K562 (cell line): ENCODE data around the gene ERC2. TPM values are rescaled to one million over a fixed set of nuclear protein-coding genes. Genes with fewer than 3 reads are reported as not detected.

Experiments used
- KLF16 ChIP-seq: IDR thresholded peaks from 2 replicates; pipeline ENCODE4 v1.6.1; 2016; ENCODE audit warnings: antibody characterized with exemption
- NCOA4 ChIP-seq: fragments of 450-650 bp; IDR thresholded peaks from 2 replicates; pipeline ENCODE4 v1.6.1; 2018; ENCODE audit warnings: mild to moderate bottlenecking; ENCODE audit not compliant: partially characterized antibody
- POLR2AphosphoS5 ChIP-seq: IDR thresholded peaks from 2 replicates; pipeline ENCODE4 v1.6.1; 2011; ENCODE audit warnings: mild to moderate bottlenecking, low read depth, low read length, moderate library complexity; ENCODE audit not compliant: control insufficient read depth, insufficient read depth
- polyA plus RNA-seq, 8 experiments: library from polyadenylated mRNA; depleted of rRNA in 4 of 8; stranded (reverse) in 5 of 8; unstranded in 3 of 8; fragments of >200 nt; fragmentation: Nextera tagmentation in 2 of 8; fragmentation: Illumina TruSeq in 1 of 8; extraction: Ambion mirVana in 2 of 8; extraction: Trizol in 1 of 8; gene quantifications; 2 replicates each; pipeline versions ENCODE4 v1.2.1 to v1.2.3, GENCODE V29; 2011 to 2014; ENCODE audit warnings: inconsistent platforms in 1 of 8, missing spikeins in 1 of 8
- total RNA-seq, 7 experiments: library from RNA; depleted of rRNA in 6 of 7; stranded (reverse); fragments of >200 nt in 6 of 7; fragmentation: Illumina TruSeq in 2 of 7; extraction: Trizol in 2 of 7; gene quantifications; 2 replicates each; pipeline versions ENCODE4 v1.2.1 to v1.2.3, GENCODE V29; 2011 to 2021; ENCODE audit warnings: low replicate concordance in 1 of 7
- TF ChIP-seq, protein P1 (sequence below): sonication (generic); formaldehyde crosslinking; IDR thresholded peaks from 2 replicates; pipeline ENCODE4 v1.8.1; 2023; ENCODE audit warnings: mild to moderate bottlenecking, missing genetic modification reagents
- TF ChIP-seq, protein P2 (sequence below): sonication (generic); formaldehyde crosslinking; IDR thresholded peaks from 2 replicates; pipeline ENCODE4 v1.4.0; 2020; ENCODE audit warnings: mild to moderate bottlenecking, missing genetic modification reagents
- TF ChIP-seq, protein P3 (sequence below): fragments of 250-450 bp; sonication (Bioruptor Pico); IDR thresholded peaks from 2 replicates; pipeline ENCODE4 v1.8.0; 2022; ENCODE audit warnings: inconsistent platforms, mild to moderate bottlenecking, moderate library complexity, borderline replicate concordance
- TF ChIP-seq, protein P4 (sequence below), 2 experiments: fragments of 450-650 bp; IDR thresholded peaks; 2 replicates each; pipeline ENCODE4 v1.6.1; 2018; ENCODE audit warnings: mild to moderate bottlenecking in 2 of 2, low read depth in 1 of 2; ENCODE audit not compliant: partially characterized antibody in 2 of 2
- TF ChIP-seq, protein P5 (sequence below): fragments of 250-450 bp; sonication (Bioruptor Pico); IDR thresholded peaks from 2 replicates; pipeline ENCODE4 v1.4.0; 2020

Gene ERC2
- total and polyA plus RNA-seq, 9 of the 15 experiments (the other 6 are each of a cell fraction or from before 2014, with no cell fraction given): 0.04 to 0.18 (median 0.07) TPM; not detected in 2

DNA sequence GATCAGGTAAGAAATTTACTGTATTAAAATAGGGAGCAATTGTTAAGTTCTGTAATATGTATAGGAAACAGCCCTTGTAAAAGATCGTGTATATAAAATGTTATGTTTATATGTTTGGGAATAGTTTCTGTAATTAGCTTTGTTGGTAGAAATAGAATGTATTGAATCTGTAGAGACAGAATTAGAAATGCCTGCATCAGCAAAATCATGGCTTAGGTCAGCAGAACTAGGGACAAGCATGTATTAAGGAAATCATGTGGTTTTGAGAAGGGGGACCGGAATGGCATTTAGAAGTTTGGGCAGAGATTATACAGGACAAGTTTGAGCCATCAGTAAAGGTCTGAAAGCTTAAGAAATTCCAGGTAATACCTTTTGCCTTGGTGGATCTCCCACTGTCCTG, 177.9 kb downstream of the ERC2 start (continued):
- TF ChIP-seq, protein P1, sequence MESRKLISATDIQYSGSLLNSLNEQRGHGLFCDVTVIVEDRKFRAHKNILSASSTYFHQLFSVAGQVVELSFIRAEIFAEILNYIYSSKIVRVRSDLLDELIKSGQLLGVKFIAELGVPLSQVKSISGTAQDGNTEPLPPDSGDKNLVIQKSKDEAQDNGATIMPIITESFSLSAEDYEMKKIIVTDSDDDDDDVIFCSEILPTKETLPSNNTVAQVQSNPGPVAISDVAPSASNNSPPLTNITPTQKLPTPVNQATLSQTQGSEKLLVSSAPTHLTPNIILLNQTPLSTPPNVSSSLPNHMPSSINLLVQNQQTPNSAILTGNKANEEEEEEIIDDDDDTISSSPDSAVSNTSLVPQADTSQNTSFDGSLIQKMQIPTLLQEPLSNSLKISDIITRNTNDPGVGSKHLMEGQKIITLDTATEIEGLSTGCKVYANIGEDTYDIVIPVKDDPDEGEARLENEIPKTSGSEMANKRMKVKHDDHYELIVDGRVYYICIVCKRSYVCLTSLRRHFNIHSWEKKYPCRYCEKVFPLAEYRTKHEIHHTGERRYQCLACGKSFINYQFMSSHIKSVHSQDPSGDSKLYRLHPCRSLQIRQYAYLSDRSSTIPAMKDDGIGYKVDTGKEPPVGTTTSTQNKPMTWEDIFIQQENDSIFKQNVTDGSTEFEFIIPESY: no peak
- TF ChIP-seq NCOA4 (no peak), KLF16 (no peak), POLR2AphosphoS5 (no peak)
- TF ChIP-seq, protein P2, sequence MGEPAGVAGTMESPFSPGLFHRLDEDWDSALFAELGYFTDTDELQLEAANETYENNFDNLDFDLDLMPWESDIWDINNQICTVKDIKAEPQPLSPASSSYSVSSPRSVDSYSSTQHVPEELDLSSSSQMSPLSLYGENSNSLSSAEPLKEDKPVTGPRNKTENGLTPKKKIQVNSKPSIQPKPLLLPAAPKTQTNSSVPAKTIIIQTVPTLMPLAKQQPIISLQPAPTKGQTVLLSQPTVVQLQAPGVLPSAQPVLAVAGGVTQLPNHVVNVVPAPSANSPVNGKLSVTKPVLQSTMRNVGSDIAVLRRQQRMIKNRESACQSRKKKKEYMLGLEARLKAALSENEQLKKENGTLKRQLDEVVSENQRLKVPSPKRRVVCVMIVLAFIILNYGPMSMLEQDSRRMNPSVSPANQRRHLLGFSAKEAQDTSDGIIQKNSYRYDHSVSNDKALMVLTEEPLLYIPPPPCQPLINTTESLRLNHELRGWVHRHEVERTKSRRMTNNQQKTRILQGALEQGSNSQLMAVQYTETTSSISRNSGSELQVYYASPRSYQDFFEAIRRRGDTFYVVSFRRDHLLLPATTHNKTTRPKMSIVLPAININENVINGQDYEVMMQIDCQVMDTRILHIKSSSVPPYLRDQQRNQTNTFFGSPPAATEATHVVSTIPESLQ (CRISPR knock-in tag): no peak
- TF ChIP-seq, protein P3, sequence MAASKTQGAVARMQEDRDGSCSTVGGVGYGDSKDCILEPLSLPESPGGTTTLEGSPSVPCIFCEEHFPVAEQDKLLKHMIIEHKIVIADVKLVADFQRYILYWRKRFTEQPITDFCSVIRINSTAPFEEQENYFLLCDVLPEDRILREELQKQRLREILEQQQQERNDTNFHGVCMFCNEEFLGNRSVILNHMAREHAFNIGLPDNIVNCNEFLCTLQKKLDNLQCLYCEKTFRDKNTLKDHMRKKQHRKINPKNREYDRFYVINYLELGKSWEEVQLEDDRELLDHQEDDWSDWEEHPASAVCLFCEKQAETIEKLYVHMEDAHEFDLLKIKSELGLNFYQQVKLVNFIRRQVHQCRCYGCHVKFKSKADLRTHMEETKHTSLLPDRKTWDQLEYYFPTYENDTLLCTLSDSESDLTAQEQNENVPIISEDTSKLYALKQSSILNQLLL: no peak
- TF ChIP-seq, protein P4, sequence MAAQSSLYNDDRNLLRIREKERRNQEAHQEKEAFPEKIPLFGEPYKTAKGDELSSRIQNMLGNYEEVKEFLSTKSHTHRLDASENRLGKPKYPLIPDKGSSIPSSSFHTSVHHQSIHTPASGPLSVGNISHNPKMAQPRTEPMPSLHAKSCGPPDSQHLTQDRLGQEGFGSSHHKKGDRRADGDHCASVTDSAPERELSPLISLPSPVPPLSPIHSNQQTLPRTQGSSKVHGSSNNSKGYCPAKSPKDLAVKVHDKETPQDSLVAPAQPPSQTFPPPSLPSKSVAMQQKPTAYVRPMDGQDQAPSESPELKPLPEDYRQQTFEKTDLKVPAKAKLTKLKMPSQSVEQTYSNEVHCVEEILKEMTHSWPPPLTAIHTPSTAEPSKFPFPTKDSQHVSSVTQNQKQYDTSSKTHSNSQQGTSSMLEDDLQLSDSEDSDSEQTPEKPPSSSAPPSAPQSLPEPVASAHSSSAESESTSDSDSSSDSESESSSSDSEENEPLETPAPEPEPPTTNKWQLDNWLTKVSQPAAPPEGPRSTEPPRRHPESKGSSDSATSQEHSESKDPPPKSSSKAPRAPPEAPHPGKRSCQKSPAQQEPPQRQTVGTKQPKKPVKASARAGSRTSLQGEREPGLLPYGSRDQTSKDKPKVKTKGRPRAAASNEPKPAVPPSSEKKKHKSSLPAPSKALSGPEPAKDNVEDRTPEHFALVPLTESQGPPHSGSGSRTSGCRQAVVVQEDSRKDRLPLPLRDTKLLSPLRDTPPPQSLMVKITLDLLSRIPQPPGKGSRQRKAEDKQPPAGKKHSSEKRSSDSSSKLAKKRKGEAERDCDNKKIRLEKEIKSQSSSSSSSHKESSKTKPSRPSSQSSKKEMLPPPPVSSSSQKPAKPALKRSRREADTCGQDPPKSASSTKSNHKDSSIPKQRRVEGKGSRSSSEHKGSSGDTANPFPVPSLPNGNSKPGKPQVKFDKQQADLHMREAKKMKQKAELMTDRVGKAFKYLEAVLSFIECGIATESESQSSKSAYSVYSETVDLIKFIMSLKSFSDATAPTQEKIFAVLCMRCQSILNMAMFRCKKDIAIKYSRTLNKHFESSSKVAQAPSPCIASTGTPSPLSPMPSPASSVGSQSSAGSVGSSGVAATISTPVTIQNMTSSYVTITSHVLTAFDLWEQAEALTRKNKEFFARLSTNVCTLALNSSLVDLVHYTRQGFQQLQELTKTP (IDR thresholded peaks at IDR 0.05; ENCODE audit: low read depth in 1 of 2, partially characterized antibody in 2 of 2): no peak
- TF ChIP-seq, protein P5, sequence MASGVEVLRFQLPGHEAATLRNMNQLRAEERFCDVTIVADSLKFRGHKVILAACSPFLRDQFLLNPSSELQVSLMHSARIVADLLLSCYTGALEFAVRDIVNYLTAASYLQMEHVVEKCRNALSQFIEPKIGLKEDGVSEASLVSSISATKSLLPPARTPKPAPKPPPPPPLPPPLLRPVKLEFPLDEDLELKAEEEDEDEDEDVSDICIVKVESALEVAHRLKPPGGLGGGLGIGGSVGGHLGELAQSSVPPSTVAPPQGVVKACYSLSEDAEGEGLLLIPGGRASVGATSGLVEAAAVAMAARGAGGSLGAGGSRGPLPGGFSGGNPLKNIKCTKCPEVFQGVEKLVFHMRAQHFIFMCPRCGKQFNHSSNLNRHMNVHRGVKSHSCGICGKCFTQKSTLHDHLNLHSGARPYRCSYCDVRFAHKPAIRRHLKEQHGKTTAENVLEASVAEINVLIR: no peak
